Neural progenitor cell (in vitro differentiated cells): Measurements from ENCODE around the gene ABCC2.

Source experiments
- EZH2 ChIP-seq: fragments of 200-600 bp; sonication (generic); IDR thresholded peaks from 2 replicates; pipeline ENCODE4 v1.6.1; 2017; ENCODE audit warnings: antibody characterized with exemption, mild to moderate bottlenecking, moderate library complexity
- EZH2phosphoT487 ChIP-seq: fragments of 200-600 bp; sonication (generic); IDR thresholded peaks from 2 replicates; pipeline ENCODE4 v1.6.1; 2017; ENCODE audit warnings: antibody characterized with exemption
- TF ChIP-seq, protein P1 (sequence below): fragments of 200-600 bp; sonication (generic); IDR thresholded peaks from 2 replicates; pipeline ENCODE4 v1.5.1; 2017; ENCODE audit warnings: antibody characterized with exemption, mild to moderate bottlenecking

DNA sequence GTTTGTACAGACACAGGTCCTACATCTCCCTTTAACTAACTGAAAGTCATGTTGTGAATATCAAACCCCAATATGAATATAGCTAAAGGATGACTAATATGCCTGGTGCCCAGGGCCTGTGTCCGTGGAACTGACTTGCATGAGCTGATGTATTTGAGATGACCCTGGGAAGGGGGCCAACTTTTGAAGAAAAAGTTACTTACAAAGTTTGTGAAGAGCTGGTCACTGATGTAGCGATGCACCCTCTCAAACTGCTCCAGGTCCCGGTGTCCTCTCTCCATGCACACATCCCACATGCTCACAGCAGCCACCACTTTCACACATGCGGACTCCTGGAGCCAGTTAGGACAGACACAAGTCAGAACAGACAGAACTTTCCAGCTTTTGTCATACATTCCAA, 106.2 kb downstream of the ABCC2 start:
- TF ChIP-seq, protein P1, sequence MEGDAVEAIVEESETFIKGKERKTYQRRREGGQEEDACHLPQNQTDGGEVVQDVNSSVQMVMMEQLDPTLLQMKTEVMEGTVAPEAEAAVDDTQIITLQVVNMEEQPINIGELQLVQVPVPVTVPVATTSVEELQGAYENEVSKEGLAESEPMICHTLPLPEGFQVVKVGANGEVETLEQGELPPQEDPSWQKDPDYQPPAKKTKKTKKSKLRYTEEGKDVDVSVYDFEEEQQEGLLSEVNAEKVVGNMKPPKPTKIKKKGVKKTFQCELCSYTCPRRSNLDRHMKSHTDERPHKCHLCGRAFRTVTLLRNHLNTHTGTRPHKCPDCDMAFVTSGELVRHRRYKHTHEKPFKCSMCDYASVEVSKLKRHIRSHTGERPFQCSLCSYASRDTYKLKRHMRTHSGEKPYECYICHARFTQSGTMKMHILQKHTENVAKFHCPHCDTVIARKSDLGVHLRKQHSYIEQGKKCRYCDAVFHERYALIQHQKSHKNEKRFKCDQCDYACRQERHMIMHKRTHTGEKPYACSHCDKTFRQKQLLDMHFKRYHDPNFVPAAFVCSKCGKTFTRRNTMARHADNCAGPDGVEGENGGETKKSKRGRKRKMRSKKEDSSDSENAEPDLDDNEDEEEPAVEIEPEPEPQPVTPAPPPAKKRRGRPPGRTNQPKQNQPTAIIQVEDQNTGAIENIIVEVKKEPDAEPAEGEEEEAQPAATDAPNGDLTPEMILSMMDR, result no peak
- TF ChIP-seq EZH2 (no peak), EZH2phosphoT487 (no peak)
